DOHH2 (cell line): Measurements from ENCODE around the gene IQCB1.

Experiments used
- H3F3A ChIP-seq: fragments of 200-600 bp; sonication (generic), shearing (Covaris generic); 2 replicates; pipeline ENCODE4 v1.6.0; 2016; ENCODE audit warnings: antibody characterized with exemption, mild to moderate bottlenecking; ENCODE audit not compliant: control insufficient read depth, insufficient read depth
- H3K27ac ChIP-seq: fragments of 200-600 bp; sonication (generic); 2 replicates; pipeline ENCODE4 v1.5.1; 2014; ENCODE audit warnings: low read depth, mild to moderate bottlenecking, low read length, moderate library complexity
- H3K27me3 ChIP-seq: fragments of 200-600 bp; sonication (generic); 2 replicates; pipeline ENCODE4 v1.6.1; 2014; ENCODE audit warnings: mild to moderate bottlenecking, low read length, mixed read lengths; ENCODE audit not compliant: control insufficient read depth
- H3K36me3 ChIP-seq: fragments of 200-600 bp; sonication (generic); 2 replicates; pipeline ENCODE4 v1.6.1; 2014; ENCODE audit warnings: mild to moderate bottlenecking, low read length, moderate library complexity, mixed read lengths; ENCODE audit not compliant: control insufficient read depth
- H3K4me1 ChIP-seq: fragments of 200-600 bp; sonication (generic); 2 replicates; pipeline ENCODE4 v1.6.1; 2014; ENCODE audit warnings: mild to moderate bottlenecking, low read length, mixed read lengths; ENCODE audit not compliant: control insufficient read depth
- H3K4me2 ChIP-seq: fragments of 200-600 bp; sonication (generic); 2 replicates; pipeline ENCODE4 v1.6.0; 2014; ENCODE audit warnings: mild to moderate bottlenecking, low read length, moderate library complexity
- H3K4me3 ChIP-seq: fragments of 200-600 bp; sonication (generic); 2 replicates; pipeline ENCODE4 v1.5.1; 2014; ENCODE audit warnings: mild to moderate bottlenecking, low read length, mixed read lengths
- H3K79me2 ChIP-seq: fragments of 200-600 bp; sonication (generic); 2 replicates; pipeline ENCODE4 v1.6.1; 2014; ENCODE audit warnings: mild to moderate bottlenecking, low read length, mixed read lengths; ENCODE audit not compliant: control insufficient read depth
- H3K9me2 ChIP-seq: fragments of 200-600 bp; sonication (generic); replicated peaks from 2 replicates; pipeline ENCODE4 v1.6.1; 2014; ENCODE audit warnings: mild to moderate bottlenecking, low read length, mixed read lengths; ENCODE audit not compliant: control insufficient read depth
- H3K9me3 ChIP-seq: fragments of 200-600 bp; sonication (generic); 2 replicates; pipeline ENCODE4 v1.6.1; 2014; ENCODE audit warnings: antibody characterized with exemption, low read length, mixed read lengths; ENCODE audit not compliant: control insufficient read depth, insufficient read depth
- H4K20me1 ChIP-seq: fragments of 200-600 bp; sonication (generic); 2 replicates; pipeline ENCODE4 v1.6.0; 2014; ENCODE audit warnings: low read depth, mild to moderate bottlenecking, antibody characterized with exemption, low read length, moderate library complexity; ENCODE audit not compliant: control insufficient read depth, insufficient read depth
- EZH2phosphoT487 ChIP-seq: fragments of 200-600 bp; sonication (generic); IDR thresholded peaks from 2 replicates; pipeline ENCODE4 v1.6.1; 2017; ENCODE audit warnings: borderline replicate concordance, mild to moderate bottlenecking, antibody characterized with exemption, low read length, moderate library complexity, mixed read lengths
- TF ChIP-seq, protein P1 (sequence below): fragments of 200-600 bp; sonication (generic); IDR thresholded peaks from one replicate; pipeline ENCODE4 v1.5.1; 2014; ENCODE audit warnings: antibody characterized with exemption, mild to moderate bottlenecking, low read depth, low read length; ENCODE audit not compliant: poor library complexity, severe bottlenecking

The IQCB1 gene

DNA sequence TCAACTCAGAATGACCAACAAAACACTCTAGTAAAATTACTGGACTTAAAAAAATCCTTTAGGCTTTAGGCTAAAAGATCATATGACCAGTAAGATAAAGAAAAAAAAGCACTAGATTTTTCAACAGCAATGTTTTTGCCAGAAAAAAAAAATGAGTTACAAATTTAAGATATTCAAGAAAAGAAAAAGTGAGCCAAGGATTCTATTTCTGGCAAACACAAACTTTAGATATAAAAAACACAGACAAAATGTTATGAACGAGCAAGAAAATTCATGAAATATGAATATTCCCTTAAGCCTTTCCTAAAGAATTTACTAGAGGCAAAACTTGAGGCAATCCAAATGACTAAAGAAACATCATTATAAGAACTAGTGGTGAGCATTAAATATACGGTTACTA, 94.0 kb downstream of the IQCB1 start:
- no peaks in the 10 kb centered on the region for H4K20me1 ChIP-seq
- peaks cover 11% of the 10 kb centered on the region for H3F3A ChIP-seq
- peaks cover 75% of the 10 kb centered on the region for H3K79me2 ChIP-seq
- no peaks in the 10 kb centered on the region for H3K9me2 ChIP-seq
- peaks cover 41% of the 10 kb centered on the region for H3K4me1 ChIP-seq
- H3K36me3 ChIP-seq: no peaks in the 10 kb centered on the region; the same call in 1 of the 2 replicates
- no peaks in the 10 kb centered on the region for H3K27me3 ChIP-seq
- no peaks in the 10 kb centered on the region for H3K9me3 ChIP-seq
- no peak overlapping the region for H3K27ac ChIP-seq
- H3K4me2 ChIP-seq: no peak overlapping the region
- TF ChIP-seq, protein P1, sequence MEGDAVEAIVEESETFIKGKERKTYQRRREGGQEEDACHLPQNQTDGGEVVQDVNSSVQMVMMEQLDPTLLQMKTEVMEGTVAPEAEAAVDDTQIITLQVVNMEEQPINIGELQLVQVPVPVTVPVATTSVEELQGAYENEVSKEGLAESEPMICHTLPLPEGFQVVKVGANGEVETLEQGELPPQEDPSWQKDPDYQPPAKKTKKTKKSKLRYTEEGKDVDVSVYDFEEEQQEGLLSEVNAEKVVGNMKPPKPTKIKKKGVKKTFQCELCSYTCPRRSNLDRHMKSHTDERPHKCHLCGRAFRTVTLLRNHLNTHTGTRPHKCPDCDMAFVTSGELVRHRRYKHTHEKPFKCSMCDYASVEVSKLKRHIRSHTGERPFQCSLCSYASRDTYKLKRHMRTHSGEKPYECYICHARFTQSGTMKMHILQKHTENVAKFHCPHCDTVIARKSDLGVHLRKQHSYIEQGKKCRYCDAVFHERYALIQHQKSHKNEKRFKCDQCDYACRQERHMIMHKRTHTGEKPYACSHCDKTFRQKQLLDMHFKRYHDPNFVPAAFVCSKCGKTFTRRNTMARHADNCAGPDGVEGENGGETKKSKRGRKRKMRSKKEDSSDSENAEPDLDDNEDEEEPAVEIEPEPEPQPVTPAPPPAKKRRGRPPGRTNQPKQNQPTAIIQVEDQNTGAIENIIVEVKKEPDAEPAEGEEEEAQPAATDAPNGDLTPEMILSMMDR: no peak
- no peak for TF ChIP-seq EZH2phosphoT487
- no peak overlapping the region for H3K4me3 ChIP-seq

DNA sequence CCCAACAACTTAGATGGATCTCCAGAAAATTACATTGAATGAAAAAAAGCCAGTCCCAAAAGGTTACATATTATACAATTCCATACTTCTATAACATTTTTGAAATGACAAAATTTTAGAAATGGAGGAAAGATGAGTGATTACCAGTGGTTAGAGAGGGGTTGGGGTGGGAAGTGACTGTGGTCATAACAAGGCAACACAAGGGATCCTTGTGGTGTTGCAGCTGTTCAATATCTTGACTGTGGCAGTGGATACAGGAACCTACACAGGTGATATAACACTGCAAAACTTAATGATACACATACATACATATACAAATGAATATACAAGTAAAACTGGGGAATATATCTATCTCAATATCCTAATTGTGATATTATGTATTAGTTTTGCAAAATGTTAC, 95.0 kb downstream of the IQCB1 start:
- Histone ChIP-seq H3K9me2 (no peaks in the 10 kb centered on the region), H3K27ac (no peak overlapping the region), H3K27me3 (no peaks in the 10 kb centered on the region), H3K4me2 (no peak overlapping the region), H3K79me2 (peaks cover 73% of the 10 kb centered on the region), H3K4me1 (peaks cover 51% of the 10 kb centered on the region), H3K4me3 (no peak overlapping the region), H4K20me1 (no peaks in the 10 kb centered on the region), H3K9me3 (no peaks in the 10 kb centered on the region), H3F3A (peaks cover 11% of the 10 kb centered on the region; the same call in 1 of the 2 replicates), H3K36me3 (no peaks in the 10 kb centered on the region; the same call in 1 of the 2 replicates)
- TF ChIP-seq EZH2phosphoT487: no peak
- TF ChIP-seq, protein P1: no peak

DNA sequence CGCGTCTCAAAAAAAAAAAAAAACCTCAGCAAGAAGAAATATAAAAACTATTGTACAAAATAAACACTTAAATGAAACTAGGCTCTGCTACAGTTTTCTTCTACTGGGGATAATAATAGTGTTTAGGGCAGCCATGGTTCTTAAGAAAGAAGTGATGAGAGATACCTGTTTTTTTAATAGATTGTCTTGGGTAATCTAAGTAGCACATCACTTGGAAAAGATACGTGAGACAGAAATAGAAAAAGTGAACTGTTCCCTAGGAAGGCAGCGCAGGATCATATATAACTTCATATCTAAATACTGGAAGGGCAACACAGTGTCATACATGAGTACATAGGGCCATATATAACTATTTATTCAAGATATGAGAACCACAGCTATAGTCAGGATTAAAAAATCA, 97.2 kb downstream of the IQCB1 start:
- Histone ChIP-seq H3K27me3 (no peaks in the 10 kb centered on the region), H3K4me3 (peak overlapping the region; percentile 54), H4K20me1 (no peaks in the 10 kb centered on the region), H3K27ac (peak overlapping the region; percentile 22), H3K4me1 (peaks cover 51% of the 10 kb centered on the region), H3K9me3 (no peaks in the 10 kb centered on the region), H3K4me2 (peak overlapping the region; percentile 66), H3K36me3 (no peaks in the 10 kb centered on the region), H3K79me2 (peaks cover 71% of the 10 kb centered on the region), H3K9me2 (no peaks in the 10 kb centered on the region), H3F3A (peaks cover 14% of the 10 kb centered on the region; the same call in 1 of the 2 replicates)
- TF ChIP-seq, protein P1: no peak
- TF ChIP-seq EZH2phosphoT487: no peak

DNA sequence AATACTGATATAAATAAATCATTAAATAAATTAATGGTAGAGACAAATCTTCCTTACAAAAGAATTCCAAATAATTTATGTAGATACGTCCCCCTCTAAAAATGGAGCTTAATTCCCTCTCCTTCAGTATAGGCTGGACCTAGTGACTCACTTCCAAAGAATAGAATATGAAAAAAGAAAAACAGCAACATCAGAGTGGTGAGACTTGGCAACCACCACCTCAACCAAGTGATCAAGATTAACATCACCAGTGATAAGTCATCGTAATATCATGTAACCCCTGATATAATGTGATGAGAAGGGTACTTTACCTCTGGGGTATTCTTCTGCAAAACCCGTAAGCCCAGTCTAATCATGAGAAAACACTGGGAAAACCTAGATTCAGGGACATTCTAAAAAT, 98.7 kb downstream of the IQCB1 start:
- no peak overlapping the region for H3K4me3 ChIP-seq
- no peaks in the 10 kb centered on the region for H3K27me3 ChIP-seq
- no peaks in the 10 kb centered on the region for H3K9me2 ChIP-seq
- TF ChIP-seq, protein P1: no peak
- no peak for TF ChIP-seq EZH2phosphoT487
- H3K27ac ChIP-seq: no peak overlapping the region
- H3K9me3 ChIP-seq: no peaks in the 10 kb centered on the region
- H3K4me2 ChIP-seq: no peak overlapping the region
- no peaks in the 10 kb centered on the region for H3K36me3 ChIP-seq
- H3K4me1 ChIP-seq: peaks cover 51% of the 10 kb centered on the region
- peaks cover 12% of the 10 kb centered on the region; the same call in 1 of the 2 replicates for H3F3A ChIP-seq
- no peaks in the 10 kb centered on the region for H4K20me1 ChIP-seq
- peaks cover 69% of the 10 kb centered on the region for H3K79me2 ChIP-seq
